K562 (cell line): Measurements from ENCODE around the gene FBXO48. TPM values are rescaled to one million over a fixed set of nuclear protein-coding genes. Genes with fewer than 3 reads are reported as not detected.

Source experiments
- ARID1B ChIP-seq: fragments of 450-650 bp; IDR thresholded peaks from 2 replicates; pipeline ENCODE4 v1.6.1; 2016; ENCODE audit warnings: antibody characterized with exemption, mild to moderate bottlenecking, inconsistent platforms
- CREM ChIP-seq: IDR thresholded peaks from 2 replicates; pipeline ENCODE4 v1.6.1; 2014; ENCODE audit warnings: antibody characterized with exemption, low read depth
- EP400 ChIP-seq: fragments of 450-650 bp; IDR thresholded peaks from 2 replicates; pipeline ENCODE4 v1.6.1; 2017; ENCODE audit warnings: antibody characterized with exemption, mild to moderate bottlenecking, moderate library complexity
- HDAC8 ChIP-seq: fragments of 450-650 bp; IDR thresholded peaks from 2 replicates; pipeline ENCODE4 v1.6.1; 2016; ENCODE audit warnings: mild to moderate bottlenecking, missing genetic modification characterization, moderate library complexity, missing compliant biosample characterization
- HNRNPUL1 ChIP-seq: fragments of 200-400 bp; formaldehyde crosslinking; IDR thresholded peaks from 2 replicates; pipeline ENCODE4 v1.6.1; 2017; ENCODE audit warnings: low read length
- JUND ChIP-seq, 2 experiments: IDR thresholded peaks; 2 replicates in 1 of 2; 3 replicates in 1 of 2; pipeline ENCODE4 v1.6.1; 2011; ENCODE audit warnings: borderline replicate concordance in 2 of 2, low read depth in 2 of 2, low read length in 2 of 2, improper control_type of control experiment in 1 of 2, missing biosample characterization in 1 of 2, missing genetic modification characterization in 1 of 2, missing genetic modification reagents in 1 of 2
- NEUROD1 ChIP-seq: fragments of 150-350 bp; IDR thresholded peaks from 2 replicates; pipeline ENCODE4 v1.6.1; 2014; ENCODE audit warnings: borderline replicate concordance, low read length, low read depth; ENCODE audit not compliant: partially characterized antibody
- RBM39 ChIP-seq: fragments of 200-400 bp; formaldehyde crosslinking; optimal IDR thresholded peaks from 2 replicates; pipeline ENCODE3; 2018; ENCODE audit warnings: low read depth, low read length
- SAFB2 ChIP-seq: fragments of 200-400 bp; formaldehyde crosslinking; IDR thresholded peaks from 2 replicates; pipeline ENCODE4 v1.6.1; 2018; ENCODE audit warnings: borderline replicate concordance, low read length, low read depth, moderate library complexity; ENCODE audit not compliant: severe bottlenecking
- SMAD4 ChIP-seq: fragments of 250-450 bp; sonication (Bioruptor Pico); conservative IDR thresholded peaks from 2 replicates; pipeline ENCODE4 v1.8.0; 2021; ENCODE audit warnings: inconsistent platforms, mild to moderate bottlenecking, moderate library complexity
- SPI1 ChIP-seq: IDR thresholded peaks from 2 replicates; pipeline ENCODE4 v1.6.1; 2011; ENCODE audit warnings: low read depth, low read length, control low read depth, borderline replicate concordance
- SRSF7 ChIP-seq: fragments of 200-400 bp; formaldehyde crosslinking; optimal IDR thresholded peaks from 2 replicates; pipeline ENCODE3; 2017; ENCODE audit warnings: mild to moderate bottlenecking, low read depth, low read length
- SUPT5H ChIP-seq: fragments of 450-650 bp; IDR thresholded peaks from 2 replicates; pipeline ENCODE4 v1.6.1; 2016
- TCF7 ChIP-seq: sonication (generic); IDR thresholded peaks from 2 replicates; pipeline ENCODE4 v1.6.1; 2016; ENCODE audit warnings: antibody characterized with exemption, borderline replicate concordance
- XRCC4 ChIP-seq: IDR thresholded peaks from one replicate; pipeline ENCODE4 v1.6.1; 2011; ENCODE audit not compliant: insufficient read depth, insufficient read length; ENCODE audit errors: extremely low read depth
- ZFP1 ChIP-seq: fragments of 450-650 bp; formaldehyde crosslinking; IDR thresholded peaks from 2 replicates; pipeline ENCODE4 v1.4.0; 2020; ENCODE audit warnings: mild to moderate bottlenecking, mixed read lengths
- ZNF253 ChIP-seq: fragments of 250-450 bp; sonication (Bioruptor Pico); conservative IDR thresholded peaks from 2 replicates; pipeline ENCODE4 v1.6.1; 2021; ENCODE audit warnings: mild to moderate bottlenecking
- ZNF583 ChIP-seq: fragments of 250-450 bp; sonication (Bioruptor Pico); IDR thresholded peaks from 2 replicates; pipeline ENCODE4 v1.4.0; 2020
- ZNF586 ChIP-seq: fragments of 450-650 bp; formaldehyde crosslinking; conservative IDR thresholded peaks from 2 replicates; pipeline ENCODE4 v1.4.0; 2020; ENCODE audit warnings: mild to moderate bottlenecking, moderate library complexity
- ZSCAN32 ChIP-seq: fragments of 450-650 bp; formaldehyde crosslinking; IDR thresholded peaks from 2 replicates; pipeline ENCODE4 v1.4.0; 2020; ENCODE audit warnings: mild to moderate bottlenecking, moderate library complexity
- polyA plus RNA-seq, 8 experiments: library from polyadenylated mRNA; depleted of rRNA in 4 of 8; stranded (reverse) in 5 of 8; unstranded in 3 of 8; fragments of >200 nt; fragmentation: Nextera tagmentation in 2 of 8; fragmentation: Illumina TruSeq in 1 of 8; extraction: Ambion mirVana in 2 of 8; extraction: Trizol in 1 of 8; gene quantifications; 2 replicates each; pipeline versions ENCODE4 v1.2.1 to v1.2.3, GENCODE V29; 2011 to 2014; ENCODE audit warnings: inconsistent platforms in 1 of 8, missing spikeins in 1 of 8
- total RNA-seq, 7 experiments: library from RNA; depleted of rRNA in 6 of 7; stranded (reverse); fragments of >200 nt in 6 of 7; fragmentation: Illumina TruSeq in 2 of 7; extraction: Trizol in 2 of 7; gene quantifications; 2 replicates each; pipeline versions ENCODE4 v1.2.1 to v1.2.3, GENCODE V29; 2011 to 2021; ENCODE audit warnings: low replicate concordance in 1 of 7
- TF ChIP-seq, protein P1 (sequence below), 2 experiments: fragments of 450-650 bp in 1 of 2; sonication (generic) in 1 of 2; formaldehyde crosslinking in 1 of 2; IDR thresholded peaks in 1 of 2; conservative IDR thresholded peaks in 1 of 2; 2 replicates each; pipeline versions ENCODE4 v1.6.1 to v1.8.1; 2016 to 2023; ENCODE audit warnings: mild to moderate bottlenecking in 2 of 2, moderate library complexity in 2 of 2, inconsistent platforms in 1 of 2, missing genetic modification reagents in 1 of 2
- TF ChIP-seq, protein P2 (sequence below): sonication (generic); formaldehyde crosslinking; IDR thresholded peaks from 2 replicates; pipeline ENCODE4 v1.8.1; 2023; ENCODE audit warnings: mild to moderate bottlenecking, missing genetic modification reagents, moderate library complexity

Gene FBXO48
- total and polyA plus RNA-seq, 9 of the 15 experiments (the other 6 are each of a cell fraction or from before 2014, with no cell fraction given): 0.36 to 1.8 (median 0.73) TPM

DNA sequence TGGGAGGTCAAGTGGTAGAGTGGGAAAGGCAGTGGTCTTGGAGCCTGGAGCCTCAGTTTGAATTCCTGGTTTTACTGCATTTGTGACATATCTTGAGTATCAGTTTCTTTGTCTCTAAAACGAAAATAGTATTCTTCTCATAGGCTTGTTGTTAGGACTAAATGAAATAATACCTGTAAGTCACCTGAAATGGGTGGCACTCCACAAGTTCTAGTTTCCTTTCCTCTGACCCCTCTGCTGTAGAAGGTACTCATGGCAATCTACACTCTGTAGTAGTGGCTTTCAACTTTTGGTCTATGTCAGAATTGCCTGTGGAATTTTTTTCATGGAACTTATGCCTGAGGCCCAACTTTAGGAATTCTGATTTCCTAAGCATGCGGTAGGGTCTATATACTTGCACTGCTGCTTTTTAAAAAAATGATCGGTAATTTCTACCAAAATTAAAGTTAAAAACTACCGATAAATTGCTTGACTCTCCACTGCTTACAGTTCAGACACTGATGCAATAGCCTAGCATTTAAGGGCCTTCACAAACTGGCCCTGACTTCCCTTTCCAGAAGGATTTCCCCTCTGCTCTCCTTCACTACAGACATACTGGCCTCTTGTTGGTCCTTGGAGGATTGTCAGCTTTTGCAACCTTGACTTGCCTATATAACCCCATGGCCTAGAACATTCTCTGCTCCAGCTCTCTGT lies 54.8 kb downstream of the FBXO48 start (continued):
- peak; percentile 59; the same call in 1 of the 2 replicates for TF ChIP-seq ZSCAN32 (CRISPR knock-in tag)
- no peak for TF ChIP-seq HDAC8 (tag)
- no peak for TF ChIP-seq ZNF253 (CRISPR knock-in tag)
- TF ChIP-seq, protein P1, sequence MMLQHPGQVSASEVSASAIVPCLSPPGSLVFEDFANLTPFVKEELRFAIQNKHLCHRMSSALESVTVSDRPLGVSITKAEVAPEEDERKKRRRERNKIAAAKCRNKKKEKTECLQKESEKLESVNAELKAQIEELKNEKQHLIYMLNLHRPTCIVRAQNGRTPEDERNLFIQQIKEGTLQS (IDR thresholded peaks at IDR 0.05): peak; percentile 50; the same call in 1 of the 2 replicates
- TF ChIP-seq, protein P1 (CRISPR knock-in tag; conservative IDR thresholded peaks at IDR 0.05): no peak
- no peak for TF ChIP-seq JUND (IDR thresholded peaks at IDR 0.05; ENCODE audit: borderline replicate concordance, low read depth, low read length)
- TF ChIP-seq JUND (tag; IDR thresholded peaks at IDR 0.05; ENCODE audit: borderline replicate concordance, low read depth, low read length): no peak; the same call in 2 of the 3 replicates
- TF ChIP-seq SMAD4 (CRISPR knock-in tag): peak; percentile 44; the same call in 1 of the 2 replicates
- TF ChIP-seq ZFP1 (CRISPR knock-in tag): no peak
- TF ChIP-seq HNRNPUL1: no peak
- TF ChIP-seq, protein P2, sequence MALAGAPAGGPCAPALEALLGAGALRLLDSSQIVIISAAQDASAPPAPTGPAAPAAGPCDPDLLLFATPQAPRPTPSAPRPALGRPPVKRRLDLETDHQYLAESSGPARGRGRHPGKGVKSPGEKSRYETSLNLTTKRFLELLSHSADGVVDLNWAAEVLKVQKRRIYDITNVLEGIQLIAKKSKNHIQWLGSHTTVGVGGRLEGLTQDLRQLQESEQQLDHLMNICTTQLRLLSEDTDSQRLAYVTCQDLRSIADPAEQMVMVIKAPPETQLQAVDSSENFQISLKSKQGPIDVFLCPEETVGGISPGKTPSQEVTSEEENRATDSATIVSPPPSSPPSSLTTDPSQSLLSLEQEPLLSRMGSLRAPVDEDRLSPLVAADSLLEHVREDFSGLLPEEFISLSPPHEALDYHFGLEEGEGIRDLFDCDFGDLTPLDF (CRISPR knock-in tag): no peak
- TF ChIP-seq SRSF7: no peak
- TF ChIP-seq CREM: no peak
- no peak for TF ChIP-seq ZNF586 (CRISPR knock-in tag)
- TF ChIP-seq SAFB2: no peak
- peak; percentile 27; the same call in 1 of the 2 replicates for TF ChIP-seq SPI1
- TF ChIP-seq ARID1B: no peak
- TF ChIP-seq XRCC4: no peak
- TF ChIP-seq ZNF583 (CRISPR knock-in tag): 0 out of 2 replicates have a peak, but pooled peaks have one; percentile 45
- no peak for TF ChIP-seq SUPT5H
- no peak for TF ChIP-seq NEUROD1
- no peak for TF ChIP-seq EP400
- TF ChIP-seq TCF7: no peak
- TF ChIP-seq RBM39: no peak
- TF ChIP-seq, all 486 proteins: peak for 13
